GM12891 (cell line): ENCODE measurements around the gene PPP1R7.

Experiments used
- POLR2A ChIP-seq: IDR thresholded peaks from 2 replicates; pipeline ENCODE4 v1.6.1; 2011; ENCODE audit warnings: low read depth, low read length, control low read depth
- POLR2AphosphoS5 ChIP-seq: IDR thresholded peaks from 2 replicates; pipeline ENCODE4 v1.6.1; 2011; ENCODE audit warnings: low read depth, low read length, control low read depth

GRCh38 chr2:241105641-241106040 is 44.6 kb upstream of the PPP1R7 start:
- TF ChIP-seq POLR2A (no peak), POLR2AphosphoS5 (no peak)
